Measurements from ENCODE around the gene RAF1.

DNA sequence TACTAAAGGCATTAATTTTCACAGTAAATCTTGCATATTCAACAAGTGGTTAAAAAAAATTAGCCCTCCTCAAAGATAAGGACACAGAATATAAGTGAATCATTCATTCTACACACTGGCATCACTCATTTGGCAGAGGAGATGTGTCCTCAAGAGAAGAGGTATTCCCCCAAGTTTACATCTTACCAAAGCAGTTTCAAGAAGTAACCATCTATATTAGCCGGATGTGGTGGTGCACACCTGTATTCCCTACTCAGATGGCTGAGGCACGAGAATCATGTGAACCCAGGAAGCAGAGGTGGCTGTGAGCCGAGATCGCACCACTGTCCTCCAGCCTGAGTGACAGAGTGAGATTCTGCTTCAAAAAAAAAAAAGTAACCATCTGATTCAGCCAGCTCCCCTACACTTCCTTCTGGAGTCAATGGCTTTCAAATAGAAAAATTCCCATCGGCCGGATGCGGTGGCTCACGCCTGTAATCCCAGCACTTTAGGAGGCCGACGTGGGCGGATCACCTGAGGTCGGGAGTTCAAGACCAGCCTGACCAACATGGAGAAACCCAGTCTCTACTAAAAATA, 15.4 kb downstream of the RAF1 start:
- TF ChIP-seq, protein P1, sequence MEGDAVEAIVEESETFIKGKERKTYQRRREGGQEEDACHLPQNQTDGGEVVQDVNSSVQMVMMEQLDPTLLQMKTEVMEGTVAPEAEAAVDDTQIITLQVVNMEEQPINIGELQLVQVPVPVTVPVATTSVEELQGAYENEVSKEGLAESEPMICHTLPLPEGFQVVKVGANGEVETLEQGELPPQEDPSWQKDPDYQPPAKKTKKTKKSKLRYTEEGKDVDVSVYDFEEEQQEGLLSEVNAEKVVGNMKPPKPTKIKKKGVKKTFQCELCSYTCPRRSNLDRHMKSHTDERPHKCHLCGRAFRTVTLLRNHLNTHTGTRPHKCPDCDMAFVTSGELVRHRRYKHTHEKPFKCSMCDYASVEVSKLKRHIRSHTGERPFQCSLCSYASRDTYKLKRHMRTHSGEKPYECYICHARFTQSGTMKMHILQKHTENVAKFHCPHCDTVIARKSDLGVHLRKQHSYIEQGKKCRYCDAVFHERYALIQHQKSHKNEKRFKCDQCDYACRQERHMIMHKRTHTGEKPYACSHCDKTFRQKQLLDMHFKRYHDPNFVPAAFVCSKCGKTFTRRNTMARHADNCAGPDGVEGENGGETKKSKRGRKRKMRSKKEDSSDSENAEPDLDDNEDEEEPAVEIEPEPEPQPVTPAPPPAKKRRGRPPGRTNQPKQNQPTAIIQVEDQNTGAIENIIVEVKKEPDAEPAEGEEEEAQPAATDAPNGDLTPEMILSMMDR (IDR thresholded peaks at IDR 0.05), result no peak
- no peak for TF ChIP-seq POLR2AphosphoS5 (IDR thresholded peaks at IDR 0.05)
